GM19025 (cell line): ENCODE data around the gene ADCY1.

Source experiments
- ATAC-seq: cut with Tn5 transposase; IDR thresholded peaks from one replicate; pipeline ENCODE4 v1.9.1; 2021; ENCODE audit warnings: mild to moderate bottlenecking, low read depth, moderate library complexity; ENCODE audit not compliant: unreplicated experiment

ADCY1 gene

DNA sequence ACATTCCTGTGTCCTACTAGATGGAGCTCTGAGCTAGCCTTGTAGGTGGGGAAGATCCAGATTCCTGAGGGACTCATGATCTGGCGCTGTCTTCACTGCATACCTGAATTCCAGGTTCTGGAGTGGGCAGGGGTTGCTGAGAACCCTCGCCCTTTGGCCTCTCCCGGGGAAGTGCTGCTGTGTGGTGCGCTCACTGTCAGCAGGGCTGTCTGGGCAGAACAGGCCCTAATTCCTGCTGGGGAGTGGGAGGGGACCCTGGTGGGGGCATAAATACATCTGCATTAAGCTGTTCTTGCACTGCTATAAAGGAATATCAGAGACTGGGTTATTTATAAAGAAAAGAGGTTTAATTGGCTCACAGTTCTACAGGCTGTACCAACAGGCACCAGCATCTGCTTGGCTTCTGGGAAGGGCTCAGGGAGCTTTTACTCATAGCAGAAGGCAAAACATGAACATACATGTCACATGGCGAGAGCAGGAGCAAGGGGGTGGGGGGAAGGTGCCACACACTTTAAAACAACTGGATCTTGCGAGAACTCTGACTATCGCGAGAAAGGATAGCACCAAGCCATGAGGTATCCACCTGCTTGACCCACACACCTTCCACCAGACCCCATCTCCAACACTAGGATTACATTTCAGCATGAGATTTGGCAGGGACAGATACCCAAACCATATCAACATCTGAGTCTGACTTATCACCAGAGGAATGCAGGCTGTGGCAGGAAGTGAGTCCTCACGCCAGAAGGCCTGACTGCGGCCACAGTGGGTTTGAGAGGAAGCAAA is 115.0 kb downstream of the ADCY1 start:
- ATAC-seq: no peak

- no peak for ATAC-seq
Measured at GRCh38 chr7:45689797-45690761, 115.9 kb downstream of the ADCY1 start.

DNA sequence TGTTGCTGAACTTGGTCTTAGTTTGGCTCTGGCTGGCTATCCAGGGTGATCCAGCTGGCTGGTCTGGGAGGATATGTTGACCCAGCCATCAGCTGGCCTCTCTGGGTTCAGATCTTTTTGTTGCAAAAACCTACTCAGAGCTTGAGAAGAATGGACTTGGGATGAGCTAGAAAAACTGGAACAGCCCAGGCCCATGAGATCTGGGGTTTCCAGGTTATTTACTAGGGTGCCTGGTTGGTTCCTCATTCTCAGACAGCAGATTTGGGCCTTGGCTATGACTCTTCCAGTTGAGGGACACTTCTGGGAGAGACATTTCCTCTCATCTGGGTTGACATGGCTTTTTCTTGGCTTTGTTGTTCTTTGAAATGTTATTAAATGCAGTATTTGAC is 116.6 kb downstream of the ADCY1 start:
- no peak for ATAC-seq

DNA sequence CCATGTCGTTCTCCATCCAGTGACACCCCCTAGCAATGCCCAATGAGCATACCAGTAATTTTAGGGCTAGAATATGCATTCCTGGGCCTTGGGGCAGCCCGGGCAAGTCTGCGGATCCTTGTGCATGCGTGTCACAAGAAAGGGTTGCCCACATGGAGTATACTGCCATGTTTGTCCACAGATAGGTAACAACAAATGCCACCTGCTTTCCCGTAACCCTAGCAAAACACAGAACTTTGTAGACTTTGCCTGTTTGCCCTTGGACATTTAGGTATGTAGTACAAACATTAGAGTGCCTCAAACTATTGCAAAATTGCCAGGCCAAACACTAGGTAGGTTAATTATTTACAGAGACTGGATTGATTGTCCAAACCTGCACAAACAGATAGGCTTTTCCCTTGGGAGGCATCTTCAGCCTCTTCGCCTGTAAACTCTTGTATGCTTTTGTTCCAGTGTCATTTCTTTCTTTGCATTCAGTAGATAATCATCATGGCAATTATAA is 117.0 kb downstream of the ADCY1 start:
- ATAC-seq: no peak

DNA sequence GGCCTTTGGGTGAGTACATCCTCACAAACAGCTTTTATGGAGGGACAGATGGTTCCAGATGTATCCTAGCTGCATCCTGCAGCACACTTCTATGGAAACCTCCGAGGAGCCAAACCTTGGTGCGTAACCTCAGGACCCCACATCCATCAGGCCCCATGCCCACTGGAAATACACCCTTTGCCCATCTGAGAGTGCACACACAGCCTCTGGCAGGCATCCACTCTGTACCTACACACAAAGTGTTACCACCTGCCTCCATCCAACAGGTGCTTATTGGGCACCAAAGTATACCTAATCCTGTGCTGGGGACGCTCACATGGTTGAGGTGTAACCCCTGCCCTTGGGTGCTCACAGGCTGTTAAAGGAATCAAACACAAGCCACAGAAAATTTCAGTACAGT is 117.9 kb downstream of the ADCY1 start:
- no peak for ATAC-seq

DNA sequence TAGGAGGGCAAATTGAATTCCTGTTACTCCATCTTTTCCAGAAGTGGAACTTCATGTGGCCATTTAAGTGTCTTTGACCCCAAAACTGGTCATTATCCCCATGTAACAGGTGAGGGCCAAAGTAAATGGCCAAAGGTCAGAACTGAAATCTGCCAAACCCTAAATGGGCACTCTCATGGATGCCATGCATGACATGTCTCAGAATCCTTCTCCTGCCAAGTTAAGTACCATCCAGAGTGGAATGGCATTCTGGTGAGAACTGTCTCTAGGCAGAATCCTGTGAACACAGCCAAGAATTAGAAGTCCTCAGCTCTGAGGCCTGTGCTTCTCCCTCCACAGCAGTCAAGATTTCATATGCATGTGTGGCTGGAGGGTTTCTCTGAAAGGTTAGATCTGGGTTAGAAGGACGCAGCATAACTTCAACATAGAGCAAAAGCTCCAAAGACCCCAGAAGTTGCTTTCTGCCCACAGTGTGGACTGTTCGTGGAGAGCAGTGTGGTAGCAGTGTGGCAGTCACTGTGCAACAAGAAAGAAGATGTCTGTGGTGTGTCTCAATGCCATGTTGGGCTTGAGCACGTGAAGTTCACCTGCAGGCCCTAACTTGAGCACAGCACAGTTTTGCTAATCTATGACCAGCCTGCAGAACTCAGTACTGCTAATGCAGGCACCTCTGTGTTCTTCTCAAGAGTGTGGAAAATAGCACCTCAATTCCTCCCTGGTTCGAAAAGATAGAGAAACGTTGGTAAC is 121.3 kb downstream of the ADCY1 start:
- ATAC-seq: no peak

DNA sequence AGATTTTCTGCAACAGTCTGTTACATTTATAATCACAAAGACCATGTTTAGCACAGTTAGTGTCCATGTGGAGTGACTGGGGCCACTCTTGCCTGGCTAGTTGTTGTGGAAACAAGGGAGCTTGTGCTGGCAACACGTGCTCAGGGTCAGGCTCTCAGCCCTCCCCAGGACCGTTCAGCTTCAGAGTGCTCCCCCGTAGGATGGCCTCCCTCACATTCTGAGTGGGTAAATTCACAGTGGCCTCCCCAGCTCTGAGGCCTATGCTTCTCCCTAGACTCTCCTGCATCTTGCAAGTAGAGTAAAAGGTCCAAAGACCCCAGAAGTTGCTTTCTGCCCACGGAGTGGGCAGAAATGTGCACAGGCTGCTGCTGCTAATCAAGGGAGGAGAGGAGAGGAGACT is 122.3 kb downstream of the ADCY1 start:
- ATAC-seq: no peak

DNA sequence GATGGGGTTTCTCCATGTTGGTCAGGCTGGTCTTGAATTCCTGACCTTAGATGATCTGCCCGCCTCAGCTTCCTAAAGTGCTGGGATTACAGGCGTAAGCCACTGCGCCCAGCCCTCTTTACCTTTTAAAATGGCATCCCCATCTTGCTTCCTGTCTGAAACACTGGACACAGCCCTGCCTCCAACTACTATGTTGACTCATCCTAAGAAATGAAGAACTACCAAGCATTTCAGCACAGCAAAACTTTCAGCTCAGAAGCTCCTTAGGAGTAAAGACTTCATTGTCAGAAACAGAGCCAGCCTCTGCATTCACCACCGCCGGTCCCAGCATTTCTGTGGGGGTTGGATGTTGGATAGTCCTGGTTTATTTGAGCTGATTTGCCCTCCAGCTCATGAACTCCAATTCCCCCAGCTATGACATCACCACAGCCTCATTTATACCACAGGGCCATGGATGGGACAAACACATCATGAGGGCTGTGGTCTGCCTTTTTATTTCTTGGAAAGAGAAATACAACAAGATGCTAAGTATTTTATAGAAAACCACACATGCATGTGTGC is 123.5 kb downstream of the ADCY1 start:
- ATAC-seq: no peak

DNA sequence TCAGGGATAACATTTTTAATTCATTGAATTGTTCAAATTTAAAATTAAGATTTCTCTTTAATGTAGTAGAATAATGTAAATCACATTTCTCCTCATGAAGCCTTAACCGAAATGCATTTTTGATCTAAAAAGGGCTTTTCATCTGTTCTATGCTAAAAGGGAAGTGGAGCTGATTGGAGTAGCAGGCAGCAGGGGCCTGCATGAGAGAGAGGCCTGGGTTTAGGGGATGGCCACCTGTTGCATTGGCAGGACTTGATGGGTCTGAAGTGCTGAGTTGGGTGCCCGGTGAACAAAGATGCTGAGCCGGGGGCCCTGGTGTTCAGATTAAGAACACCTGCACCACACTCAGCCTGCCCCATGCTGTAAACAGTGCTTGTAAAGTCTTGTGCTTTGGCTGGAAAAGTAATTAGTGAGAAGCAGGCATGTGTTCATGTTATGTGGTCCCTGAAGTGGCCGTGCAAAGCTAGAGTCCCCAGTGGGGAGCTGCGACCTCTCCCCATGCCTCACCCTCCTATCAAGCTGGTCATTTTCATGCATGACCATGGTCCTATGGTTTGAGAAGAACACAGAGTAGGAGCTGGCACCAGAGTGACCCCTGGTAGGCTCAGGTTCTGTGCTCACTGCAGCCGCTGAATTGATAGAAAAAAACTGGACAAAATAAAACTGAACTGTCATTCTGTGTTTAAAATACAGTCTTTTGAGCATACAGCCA is 124.3 kb downstream of the ADCY1 start:
- no peak for ATAC-seq

DNA sequence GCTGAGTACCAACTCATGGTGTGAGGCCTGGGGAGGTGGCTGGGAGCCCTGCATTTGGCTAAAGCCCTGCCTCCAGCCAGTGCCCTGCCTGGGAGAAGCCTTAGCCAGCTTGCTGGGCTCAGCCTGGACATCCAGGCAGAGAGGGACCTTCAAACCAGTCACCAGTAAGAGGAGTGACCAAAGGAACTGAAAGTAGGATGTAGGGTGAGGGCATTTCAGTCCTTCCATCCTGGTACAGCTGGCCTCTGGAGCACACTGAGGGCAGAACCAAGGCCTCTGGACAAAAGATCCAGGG is 124.8 kb downstream of the ADCY1 start:
- ATAC-seq: no peak

DNA sequence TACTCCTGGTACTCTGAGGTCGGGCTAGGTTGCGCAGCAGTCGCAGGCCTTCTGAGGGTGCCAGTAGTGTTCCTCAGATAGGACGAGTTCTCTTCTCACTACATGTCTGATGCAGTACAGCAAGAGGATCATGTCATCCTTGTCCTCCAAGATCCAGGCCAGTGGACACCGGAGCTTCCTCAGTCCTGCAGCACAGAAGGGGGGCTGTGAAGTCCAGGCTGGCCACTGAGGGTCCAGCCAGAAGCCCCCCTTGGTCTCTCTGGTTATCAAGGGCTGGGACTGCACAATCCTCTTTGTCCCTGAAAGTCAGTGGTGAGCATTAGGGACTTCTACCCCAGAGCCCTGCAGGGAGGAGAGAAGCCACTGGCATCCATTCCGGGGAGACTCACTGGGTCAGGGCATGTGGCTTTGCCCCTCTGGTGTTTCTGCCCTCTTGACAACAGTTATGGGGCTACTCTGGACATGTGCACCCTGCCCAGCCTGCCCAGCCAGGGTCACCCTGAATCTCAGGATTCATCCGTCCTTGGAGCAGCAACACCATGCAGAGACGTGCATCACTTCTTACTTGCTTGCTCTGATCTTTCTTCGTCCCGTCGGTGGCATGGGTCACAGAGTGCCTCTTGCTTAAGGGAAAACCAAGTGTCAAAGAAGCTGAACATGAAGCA is 125.7 kb downstream of the ADCY1 start:
- no peak for ATAC-seq

DNA sequence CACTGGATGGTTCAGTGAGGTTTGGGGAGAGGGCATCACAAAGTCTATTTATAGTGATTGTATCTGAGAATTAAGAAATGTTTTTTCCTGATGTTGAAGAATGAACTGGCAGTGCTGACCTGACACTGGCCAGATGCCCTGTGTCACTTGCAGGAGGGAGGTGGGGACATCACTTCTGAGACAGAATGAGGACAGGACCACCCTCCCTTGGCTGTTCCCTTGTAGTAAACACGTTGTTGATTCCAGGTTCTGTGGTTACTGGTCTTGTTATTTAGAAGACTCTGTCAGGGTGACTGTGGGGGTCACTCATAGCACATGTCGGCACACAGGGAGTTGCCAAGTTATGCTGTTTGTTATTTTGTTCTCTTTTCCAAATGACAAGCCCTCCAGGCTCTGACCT is 126.4 kb downstream of the ADCY1 start:
- no peak for ATAC-seq

DNA sequence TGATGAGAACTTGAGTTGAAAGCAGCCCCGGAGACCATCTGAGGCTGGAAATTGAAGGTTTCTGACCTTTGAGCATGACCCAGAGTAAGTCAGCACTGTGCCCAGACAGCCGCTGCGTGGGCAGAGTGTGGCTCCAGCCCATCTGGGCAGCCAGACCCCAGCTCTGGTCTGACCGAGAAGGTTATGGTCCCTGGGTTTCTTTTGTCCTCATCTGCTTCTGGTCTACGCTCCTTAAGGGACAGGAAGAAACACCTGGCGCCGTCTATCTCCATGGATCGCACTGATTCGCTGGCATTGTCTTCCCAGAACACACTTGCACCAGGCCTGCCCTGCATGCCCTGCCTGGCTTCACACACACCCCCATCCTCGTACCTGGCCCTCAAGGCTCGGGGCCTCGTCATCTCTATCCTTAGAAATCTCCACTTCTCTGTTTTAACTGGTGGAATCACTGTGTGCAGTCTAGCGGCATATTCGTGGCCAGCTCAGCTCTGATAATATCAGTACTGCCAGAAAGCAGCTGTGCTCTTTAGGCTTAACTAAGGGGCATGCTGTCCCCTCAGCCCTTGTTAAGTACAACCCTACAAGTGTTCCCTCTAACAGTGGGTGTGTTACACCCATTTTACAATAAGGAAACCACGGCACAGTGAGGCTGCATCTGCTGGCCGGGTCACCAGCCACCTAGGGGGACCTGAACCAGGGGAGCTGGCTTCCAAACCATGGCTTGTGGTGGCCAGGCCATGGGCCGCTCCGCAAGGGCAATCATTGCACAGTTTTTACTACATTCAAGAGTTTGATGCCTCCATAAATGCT is 127.7 kb downstream of the ADCY1 start:
- no peak for ATAC-seq

GRCh38 chr7:45702751-45703150 is 128.6 kb downstream of the ADCY1 start:
- no peak for ATAC-seq

DNA sequence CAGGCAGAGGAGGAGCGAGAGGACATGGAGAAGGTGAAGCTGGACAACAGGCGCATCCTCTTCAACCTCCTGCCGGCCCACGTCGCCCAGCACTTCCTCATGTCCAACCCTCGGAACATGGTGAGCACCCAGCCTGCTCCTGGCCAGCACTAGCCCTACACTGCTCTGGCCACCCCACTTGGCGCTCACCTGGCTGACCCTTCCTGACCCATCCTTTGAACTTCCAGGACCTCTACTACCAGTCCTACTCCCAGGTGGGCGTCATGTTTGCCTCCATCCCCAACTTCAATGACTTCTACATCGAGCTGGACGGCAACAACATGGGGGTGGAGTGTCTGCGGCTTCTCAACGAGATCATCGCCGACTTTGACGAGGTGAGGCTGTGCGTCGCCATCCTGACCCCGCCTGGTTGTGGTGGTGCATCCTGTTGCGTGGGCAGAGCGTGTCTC is 129.2 kb downstream of the ADCY1 start:
- ATAC-seq: no peak

GRCh38 chr7:45703911-45704682 is 129.9 kb downstream of the ADCY1 start:
- ATAC-seq: no peak

- ATAC-seq: no peak
Measured at GRCh38 chr7:45704683-45705016, 130.5 kb downstream of the ADCY1 start.
